Stimulated activated CD4-positive, alpha-beta T cell treated with anti-CD3 and anti-CD28 coated beads, Interleukin-4, amount 100 ng/mL, for 48 hours (primary cell): Measurements from ENCODE around the gene VAT1L.
"Not testable (repeated sequence)": the region's sequence is repeated elsewhere in the genome, so short reads cannot be mapped to it uniquely, and the experiment has no call there.

Source experiments
- DNase-seq, 2 donors: peaks; one replicate each; pipeline ENCODE4 v3.0.0-alpha.2; 2020; ENCODE audit warnings: low read depth in 2 of 2

VAT1L gene

DNA sequence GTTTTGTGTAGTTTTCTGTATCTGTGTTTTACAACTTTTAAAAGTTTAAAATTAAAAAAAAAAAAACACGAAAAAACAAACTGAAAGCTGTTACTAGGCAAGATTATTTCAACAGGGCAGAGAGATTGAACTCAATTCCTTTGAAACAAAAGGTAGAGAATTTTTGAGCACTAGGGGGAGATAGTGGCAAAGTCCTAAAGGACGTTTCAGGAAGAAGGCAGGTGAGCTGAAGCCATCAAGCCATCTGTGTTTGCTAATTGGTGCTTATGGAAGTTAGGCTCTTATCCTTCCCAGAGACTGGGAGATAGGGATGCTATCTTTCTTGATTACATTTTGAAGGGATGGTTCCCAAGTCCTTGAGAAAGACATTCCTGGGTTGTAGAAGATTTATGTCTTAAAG is 163.4 kb downstream of the VAT1L start:
- no peak for DNase-seq

DNA sequence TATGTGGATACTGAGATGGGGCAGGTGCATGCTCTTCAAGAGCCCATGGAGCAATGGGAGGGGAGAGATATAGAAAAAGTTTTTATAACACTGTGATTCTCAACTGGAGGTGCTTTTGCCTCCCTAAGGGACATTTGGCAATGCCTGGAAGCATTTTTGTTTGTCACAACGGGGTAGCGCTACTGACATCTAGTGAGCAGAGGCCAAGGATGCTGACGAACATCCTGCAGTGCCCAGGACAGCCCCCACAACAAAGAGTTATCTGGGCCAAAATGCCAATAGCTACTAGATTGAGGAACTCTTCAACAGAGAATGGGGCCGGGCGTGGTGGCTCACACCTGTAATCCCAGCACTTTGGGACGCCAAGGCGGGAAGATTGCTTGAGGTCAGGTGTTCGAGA is 166.8 kb downstream of the VAT1L start:
- no peak for DNase-seq

DNA sequence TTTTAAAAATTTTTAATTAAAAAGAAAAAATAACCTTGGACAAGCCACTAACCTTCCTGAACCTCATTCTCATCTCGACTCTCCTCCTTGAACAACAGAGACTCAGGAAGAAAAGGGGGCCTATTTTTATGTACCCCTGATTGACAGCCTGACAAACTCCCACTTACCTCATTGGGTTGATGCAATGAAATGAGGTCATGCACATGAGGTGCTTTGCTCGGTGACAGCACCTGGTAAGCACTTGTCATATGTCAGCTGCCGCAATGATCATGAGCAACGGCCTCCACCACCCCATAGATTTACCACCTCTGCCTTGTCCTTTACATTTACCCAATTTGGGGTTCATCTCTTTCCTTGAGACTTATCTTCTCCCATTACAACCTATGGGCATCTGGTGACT is 167.9 kb downstream of the VAT1L start:
- DNase-seq, result no peak

DNA sequence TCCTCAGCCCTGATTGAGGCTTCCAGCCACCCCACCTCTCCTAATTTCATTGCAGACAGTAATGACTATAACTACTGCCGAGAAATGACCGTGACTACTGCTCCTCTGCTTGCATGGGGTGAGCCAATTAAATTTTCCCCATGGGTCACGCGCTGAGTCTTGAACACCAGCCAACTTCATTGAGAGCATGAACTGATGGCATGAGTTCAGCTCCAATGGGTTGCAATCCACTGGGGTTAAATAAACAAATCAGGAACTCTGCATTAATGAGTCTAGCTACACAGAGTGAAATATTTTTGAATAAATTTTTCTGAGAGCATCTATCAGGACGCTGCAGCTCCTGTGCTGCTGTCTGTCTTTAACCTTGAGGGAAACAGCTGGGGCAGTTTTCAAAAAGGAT is 172.4 kb downstream of the VAT1L start:
- no peak for DNase-seq

DNA sequence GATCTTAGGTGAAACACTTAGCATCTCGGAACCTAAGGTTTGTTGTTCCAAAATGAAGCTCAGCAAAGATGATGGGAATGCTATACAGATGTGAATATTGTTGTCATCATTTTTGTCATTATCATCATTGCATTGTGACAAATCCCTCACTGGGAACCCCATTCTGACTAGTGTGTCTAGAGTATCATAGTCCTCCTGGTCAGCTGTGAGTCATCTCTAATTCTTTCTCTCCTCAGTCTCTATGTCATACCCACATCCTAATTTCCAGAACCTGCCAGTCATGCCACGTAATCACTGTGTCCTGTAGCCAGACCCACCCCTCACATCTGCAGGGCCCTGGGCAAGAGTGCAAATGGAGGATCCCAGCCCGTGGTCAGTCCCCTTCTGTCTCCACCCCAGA is 173.4 kb downstream of the VAT1L start:
- DNase-seq, result no peak

DNA sequence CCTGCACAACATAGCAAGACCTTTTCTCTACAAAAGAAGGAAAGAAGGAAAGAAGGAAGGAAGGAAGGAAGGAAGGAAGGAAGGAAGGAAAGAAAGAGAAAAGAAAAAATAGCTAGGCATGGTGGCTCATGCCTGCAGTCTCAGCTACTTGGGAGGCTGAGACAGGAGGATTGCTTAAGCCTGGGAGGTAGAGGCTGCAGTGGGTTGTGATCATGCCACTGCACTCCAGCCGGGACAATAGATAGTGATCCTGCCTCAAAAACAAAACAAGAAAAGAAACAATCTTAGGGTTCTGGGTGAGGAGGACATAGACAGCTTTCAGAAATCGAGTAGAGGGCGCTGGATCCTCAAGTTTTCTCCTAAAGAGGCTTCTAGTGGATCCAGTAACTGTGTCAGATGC is 174.3 kb downstream of the VAT1L start:
- DNase-seq, result no peak

DNA sequence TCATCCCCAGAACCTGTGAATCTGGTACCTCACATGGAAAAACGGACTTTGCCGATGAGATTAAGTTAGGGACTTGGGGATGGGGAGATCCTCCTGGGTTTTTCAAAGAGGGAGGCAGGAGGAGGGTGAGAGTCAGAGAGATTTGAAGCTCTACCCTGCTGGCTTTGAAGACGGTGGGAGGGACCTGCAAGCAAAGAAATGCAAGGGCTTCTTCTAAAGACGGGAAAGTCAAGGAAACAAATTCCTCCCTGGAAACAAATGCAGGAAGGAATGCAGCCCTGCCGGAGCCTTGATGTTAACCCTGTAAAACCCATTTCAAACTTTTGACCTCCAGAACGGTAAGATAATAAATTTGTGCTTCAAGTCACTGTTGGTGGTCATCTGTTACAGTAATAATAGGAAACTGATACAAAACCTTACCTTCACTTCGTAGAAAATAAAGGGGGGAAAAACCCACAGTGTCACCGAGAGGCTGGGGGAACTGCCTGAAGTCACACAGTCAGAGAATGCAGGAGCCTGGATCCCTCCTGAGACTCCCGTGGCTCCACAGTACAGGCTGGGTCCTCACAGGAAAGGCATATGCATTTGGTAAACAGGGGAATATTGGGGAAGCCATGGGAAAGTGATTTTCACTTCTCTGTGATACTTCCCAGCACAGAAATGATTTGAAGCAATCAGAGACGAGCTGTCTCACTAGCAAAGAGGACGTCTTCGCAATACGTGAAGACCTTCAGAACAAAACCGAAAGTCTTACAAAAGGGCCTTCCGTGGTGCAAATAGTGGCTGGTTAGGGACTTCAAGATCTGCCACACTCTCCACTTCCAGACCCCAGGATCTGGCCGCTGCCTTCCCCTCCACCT is 175.1 kb downstream of the VAT1L start:
- DNase-seq, result no peak

DNA sequence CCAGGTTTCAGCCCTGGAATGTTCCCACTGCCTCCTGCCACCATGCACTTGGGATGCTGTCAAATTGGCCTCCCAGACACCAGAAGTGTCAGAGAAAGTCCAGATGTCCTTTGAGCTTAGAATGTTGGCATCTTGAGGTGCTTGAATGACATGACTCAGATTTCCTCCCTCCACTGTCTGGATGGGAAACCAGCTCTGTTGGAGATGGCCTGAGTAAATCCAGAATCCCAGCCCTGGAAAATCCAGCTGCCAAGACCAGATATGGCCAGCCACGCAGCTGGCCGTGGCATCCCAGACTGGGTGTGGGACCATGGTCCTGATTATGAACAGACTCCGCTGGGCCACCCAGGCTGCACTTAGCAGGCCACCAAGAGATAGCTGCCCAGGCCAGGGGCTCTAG is 177.0 kb downstream of the VAT1L start:
- no peak for DNase-seq

DNA sequence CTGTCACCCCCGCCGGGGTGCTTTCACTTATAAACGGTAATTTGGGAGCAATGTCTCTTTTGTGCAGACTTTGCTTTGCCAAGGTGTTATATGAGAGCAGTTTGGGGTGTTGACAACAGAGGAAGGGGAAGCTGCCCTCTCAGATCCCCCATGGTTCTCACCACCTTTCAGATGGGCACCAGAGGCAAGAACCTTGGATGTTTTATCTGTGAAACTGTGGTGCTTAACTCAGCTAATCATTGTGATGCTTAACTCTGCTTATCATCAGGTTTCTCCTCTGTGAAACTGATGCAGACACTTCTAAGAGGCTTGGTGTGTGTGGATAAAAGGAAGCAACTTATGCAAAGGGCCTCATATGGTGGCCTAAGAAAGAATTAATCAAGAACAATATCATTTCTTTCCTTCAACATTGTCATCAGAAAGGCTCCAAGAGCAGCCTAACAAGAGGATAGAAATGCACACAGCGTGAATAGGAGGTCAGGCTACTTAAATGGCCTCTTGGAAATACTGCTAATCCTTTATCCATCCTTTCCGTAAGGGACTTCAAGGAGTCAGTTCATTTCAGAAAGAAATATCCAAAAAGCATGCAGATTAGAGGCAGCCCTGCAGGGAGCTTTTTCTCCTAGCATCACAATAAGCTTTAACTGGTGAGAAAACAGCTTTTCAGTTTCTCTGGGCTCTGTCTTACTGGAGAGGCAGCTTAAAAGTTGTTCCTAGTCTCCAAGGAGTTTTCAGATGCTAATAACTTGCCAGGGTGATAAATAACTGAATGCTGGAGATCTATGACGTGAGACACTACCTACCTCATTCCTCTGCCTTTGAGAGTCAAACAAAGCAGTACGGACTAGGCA is 178.9 kb downstream of the VAT1L start:
- DNase-seq, result no peak

DNA sequence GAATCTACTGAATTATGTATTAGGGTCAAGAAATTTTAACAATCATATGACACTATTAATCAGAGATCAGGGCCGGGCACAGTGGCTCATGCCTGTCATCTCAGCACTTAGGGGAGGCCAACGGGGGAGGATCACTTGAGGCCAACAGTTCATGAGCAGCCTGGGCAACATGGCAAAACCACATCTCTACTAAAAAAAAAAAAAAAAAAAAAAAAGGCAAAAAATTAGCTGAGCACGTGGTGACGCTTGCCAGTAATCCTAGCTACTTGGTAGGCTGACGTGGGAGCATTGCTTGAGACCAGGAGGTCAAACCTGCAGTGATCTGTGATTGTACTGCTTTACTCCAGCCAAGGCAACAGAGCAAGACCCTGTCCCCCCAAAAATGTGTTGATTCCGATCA is 181.5 kb downstream of the VAT1L start:
- no peak for DNase-seq

DNA sequence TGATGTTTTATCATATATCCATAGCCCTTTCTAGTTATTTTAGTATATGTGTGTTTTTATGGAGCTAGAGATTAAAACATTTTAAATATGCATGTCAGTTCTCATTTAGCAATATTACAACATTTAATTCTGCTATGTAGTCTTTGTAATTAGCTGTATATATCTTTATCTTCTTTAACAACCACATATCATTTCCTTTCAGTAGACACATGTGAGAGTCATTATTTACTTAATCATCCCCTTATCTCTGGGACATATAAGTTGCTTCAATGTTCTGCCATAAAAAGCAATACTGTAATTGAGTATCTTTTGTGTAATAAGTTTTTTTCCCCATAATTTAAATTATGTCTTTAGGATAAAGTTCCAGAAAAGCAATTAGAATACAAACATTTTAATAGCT is 182.0 kb downstream of the VAT1L start:
- no peak for DNase-seq

DNA sequence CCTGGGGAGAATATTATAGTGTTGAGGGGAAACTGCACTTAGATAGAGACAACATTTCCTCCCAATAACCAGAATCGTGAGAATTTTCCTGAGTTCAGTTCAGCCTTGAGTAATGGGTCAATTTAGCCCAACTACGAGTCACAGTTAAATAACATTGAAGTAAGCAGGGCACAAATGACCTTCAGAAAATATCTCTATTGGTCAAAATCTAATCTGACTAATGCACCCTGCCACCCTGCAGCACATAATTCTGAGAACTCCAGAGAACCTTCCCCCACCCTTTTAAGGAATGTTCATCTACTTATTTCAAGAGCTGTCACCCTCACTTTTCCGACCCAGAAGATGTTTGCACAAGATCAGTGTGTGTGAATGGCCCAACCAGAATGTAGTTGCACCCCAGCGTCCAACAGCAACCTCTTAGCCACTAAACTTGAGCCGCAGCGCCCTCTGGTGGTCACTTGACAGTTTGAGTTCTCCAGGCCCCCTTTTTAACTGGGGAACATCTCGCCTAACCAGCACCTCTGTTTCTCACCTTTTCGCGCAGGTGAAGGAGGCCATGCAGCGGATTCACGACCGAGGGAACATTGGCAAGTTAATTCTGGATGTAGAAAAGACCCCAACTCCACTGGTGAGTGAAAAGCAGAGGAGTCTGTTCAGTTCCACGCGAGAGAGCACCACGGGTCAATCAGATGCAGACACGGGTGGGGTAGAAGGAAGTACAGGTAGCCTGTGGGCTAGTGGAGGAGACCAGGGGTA is 183.1 kb downstream of the VAT1L start:
- DNase-seq, result peak; percentile 61 to 85

DNA sequence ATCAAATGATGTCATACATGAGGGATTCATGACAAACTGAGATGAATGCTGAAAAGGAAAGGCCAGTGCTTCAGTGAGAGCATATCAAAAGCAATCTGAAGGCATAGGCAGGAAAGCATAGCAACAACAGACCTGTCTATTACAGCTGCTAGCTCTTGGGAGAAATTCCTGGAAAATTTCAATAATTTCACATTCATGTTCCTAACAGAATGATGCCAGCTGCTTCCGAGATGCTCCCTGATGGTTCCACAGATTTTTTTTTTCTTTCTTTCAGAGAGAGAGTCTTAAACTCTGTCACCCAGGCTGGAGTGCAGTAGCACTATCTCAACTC is 183.7 kb downstream of the VAT1L start:
- no peak for DNase-seq

DNA sequence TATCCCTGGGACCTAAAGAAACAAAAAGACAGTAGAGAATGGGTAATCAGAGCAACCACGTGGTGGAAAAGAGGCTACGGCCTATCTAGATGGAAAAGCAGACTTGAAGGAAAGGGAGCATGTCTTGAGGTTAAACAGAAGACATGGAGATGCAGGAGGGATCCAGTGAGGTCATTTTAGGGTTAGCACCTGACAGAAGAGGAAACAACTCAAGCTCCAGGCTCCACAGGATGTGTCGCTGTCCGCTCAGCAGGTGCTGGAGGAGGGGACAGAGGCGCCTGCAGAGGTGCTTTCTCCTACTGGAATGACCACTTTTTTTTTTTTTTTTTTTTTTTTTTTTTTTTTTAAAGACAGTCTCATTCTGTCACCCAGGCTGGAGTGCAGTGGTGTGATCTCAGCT is 186.5 kb downstream of the VAT1L start:
- DNase-seq, result no peak

DNA sequence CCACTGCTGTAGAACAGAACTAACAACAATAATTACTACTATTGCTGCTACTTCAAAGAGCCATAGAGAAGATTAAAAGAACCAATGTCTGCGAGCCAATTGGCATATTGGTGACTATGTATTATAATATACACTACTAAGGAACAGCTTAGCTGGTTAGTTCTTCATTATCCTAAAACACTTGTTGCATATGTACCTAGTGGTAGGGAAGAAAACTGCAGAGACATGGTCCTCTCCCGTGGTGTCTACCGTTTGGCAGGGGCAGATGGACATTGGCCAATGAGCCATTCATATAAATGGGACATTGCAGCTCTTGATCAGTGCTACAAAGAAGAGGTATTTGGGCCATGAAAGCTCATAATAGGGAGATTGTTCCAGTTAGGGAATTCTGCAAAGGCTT is 187.6 kb downstream of the VAT1L start:
- no peak for DNase-seq

DNA sequence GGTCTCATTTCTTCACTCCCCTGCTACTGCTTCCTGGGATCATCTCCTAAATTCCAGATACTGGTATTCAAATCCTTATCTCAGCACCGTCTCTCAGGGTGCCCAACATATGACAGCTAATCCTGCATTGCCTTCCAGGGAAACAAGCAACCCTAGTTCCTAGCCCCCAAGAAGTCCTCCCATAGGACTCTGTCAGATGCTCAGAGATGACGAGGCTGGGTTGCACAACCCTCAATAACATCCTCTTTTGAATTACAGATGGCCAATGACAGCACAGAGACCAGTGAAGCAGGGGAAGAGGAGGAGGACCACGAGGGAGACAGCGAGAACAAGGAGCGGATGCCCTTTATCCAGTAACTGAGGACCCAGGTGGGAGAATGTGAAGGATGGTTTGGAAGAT is 189.0 kb downstream of the VAT1L start:
- DNase-seq, result no peak

DNA sequence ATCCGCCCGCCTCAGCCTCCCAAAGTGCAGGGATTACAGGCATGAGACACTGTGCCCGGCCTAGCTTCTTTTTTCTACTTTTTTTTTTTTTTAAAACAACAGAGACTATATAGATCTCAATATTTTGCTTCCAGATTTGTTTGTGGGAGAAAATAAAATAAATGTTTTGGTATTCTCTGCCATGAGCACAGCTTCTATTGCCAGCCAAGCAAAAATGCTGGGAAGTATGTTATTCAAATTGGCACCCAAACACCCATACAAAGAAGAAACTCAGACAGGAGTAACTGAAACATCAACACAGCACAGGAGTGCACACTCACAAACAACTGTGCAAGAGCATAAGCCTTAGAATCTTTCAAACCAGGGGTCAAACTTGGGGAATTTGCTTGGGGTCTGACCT is 196.7 kb downstream of the VAT1L start:
- no peak for DNase-seq

DNA sequence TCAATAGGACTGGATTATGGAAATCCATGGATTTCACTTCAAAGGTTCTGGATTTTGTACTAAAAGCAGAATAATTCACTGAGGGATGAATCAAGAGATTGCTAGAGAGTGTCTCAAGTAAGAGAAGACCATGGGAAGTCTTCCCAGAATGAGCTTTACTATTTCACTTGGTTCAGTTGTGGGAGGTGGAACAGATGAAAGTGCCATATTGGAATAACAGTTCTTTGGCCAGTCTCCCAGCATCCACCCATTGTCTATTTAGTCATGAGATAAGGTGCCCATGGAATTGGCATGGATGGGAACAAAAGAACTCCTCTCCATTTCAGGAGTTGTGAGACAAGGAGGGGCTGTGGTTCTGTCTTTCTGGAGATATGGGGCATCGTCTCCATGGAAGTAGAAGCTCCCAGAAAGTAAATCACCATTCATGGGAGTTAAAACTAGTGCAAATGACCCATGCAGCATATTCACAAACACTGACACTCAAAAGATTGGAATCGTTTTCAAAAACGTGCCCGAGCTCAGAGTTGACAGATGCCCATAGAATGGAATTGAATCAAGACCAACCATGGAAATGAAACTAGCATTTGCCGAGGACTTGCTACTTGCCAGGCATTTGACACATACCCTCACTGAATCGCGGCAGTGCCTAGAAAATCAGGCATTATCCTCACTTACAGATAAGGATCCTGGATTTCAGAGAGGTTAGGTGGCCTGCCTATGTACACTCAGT is 197.8 kb downstream of the VAT1L start:
- DNase-seq, result no peak

DNA sequence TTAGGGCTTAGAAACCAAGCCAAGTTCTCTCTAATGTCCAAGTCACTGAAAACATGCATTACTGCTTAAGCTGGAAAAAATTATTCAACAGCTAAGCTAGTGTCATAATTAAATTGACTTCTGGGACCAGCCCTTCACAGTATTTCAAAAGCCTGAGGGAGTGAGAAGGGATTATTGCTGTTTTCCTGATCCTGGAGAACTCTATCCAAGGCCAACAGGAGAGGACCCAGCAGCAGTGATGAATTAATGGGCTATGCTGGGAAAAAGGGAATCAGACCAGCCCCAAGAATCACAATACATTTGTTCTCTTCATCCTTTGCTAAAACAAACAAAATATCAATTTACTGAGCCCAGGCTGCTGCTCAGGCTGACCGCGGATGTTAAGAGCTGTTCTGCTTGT is 199.4 kb downstream of the VAT1L start:
- DNase-seq, result no peak

DNA sequence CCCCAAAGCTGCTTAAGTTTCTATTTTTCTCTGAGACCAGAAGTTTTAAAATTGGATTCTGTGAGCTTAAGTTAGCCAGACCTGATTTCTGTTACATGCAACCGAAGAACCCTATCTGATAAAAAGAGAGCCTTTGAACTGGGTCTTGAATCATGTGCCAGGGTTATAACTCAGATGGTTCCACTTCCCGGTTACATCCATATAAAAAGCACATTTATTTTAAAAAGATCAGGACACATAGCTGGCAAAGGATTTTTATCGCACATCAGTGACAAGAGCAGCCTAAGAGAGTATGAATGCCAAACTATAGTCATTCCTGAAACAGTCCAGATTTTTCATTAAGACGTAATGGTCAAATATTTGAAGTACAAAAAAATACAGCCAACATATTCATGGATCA is 201.5 kb downstream of the VAT1L start:
- DNase-seq, result no peak

DNA sequence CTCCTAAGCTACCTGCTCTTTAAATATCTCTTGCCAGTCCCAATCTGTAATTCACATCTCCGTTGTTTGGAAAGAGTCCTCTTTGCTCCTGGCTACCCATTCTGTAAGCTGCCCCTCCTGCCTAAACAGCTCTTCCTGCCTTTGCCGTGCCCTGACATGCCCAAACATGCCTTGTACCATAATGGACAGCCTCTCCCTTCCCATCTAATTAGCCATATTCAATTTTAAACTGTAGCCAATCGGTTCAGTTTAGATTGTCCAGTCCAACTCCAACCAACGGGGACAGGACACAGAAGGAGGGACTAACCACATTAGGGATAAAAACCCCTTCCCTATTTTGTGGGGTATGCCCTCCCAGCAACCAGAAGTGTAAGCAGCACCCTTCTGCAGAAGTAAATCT is 203.3 kb downstream of the VAT1L start:
- DNase-seq, result no peak

DNA sequence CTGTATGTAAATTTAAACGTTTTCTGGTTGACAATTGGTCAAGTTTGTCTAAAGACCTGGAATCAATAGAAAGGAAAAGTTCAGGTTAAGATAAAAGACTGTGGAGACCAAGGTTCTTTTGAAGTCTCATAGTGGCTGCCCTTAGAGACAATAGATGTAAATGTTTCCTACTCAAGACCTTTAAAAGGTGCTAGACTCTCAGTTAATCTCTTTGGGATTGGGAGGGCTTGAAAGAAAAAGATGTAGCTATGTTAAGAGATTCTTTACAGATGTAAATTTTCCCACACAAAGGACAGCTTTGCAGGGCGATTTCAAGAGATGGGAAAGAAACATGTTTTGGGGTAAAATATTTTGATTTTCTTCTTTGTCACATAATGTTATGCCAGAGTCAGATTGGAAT is 204.0 kb downstream of the VAT1L start:
- DNase-seq, result not testable (repeated sequence)
